GOT3 (cell line): ENCODE measurements around the gene ADAM19.
"Not testable (repeated sequence)": the region's sequence is repeated elsewhere in the genome, so short reads cannot be mapped to it uniquely, and the experiment has no call there.

ENCODE experiments used
- DNase-seq: peaks from one replicate; lab custom pipeline; 2025; ENCODE audit warnings: mixed read lengths; lab: John Stamatoyannopoulos, UW

Gene ADAM19

DNA sequence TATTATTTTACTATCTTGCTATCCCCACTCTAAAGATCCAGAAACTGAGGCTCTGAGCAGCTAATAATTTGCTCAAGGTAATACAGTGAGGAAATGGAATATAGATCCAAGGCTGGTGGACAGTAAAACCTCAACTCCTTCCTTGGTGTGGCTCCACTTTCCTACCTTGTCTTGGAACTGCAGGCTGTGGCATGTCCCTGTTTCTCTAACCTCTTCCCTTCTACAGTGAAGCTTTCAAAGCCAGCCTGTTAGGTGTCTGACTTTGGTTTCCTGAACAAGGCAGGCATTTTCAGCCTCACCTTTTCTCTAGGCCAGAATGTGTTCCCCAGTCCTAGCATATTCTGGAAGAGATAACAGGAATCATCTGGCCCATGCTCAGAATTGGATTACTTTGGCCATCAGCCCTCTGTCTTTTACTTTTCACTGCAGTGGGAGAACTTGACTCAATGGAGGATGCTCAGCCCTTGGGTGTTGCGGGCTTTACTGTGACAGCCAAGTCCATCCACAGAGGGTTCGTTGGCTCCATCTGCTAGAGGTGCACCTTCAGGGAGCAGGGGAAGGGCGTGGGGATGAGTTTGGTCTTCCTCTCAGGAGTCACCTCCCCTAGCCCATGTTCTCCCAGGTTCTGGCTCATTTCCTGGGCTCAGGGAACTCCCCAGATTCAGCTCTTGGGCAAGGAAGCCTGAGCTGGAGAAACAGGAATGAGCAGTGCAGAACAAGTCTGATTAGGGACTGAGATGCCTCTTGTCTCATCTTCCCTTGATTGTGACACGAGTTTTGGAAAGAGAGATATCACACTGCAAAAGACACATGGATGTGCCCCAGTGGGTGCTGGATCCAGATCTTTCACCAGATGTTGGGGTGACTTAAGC, 114.4 kb downstream of the ADAM19 start:
- DNase-seq: no peak

DNA sequence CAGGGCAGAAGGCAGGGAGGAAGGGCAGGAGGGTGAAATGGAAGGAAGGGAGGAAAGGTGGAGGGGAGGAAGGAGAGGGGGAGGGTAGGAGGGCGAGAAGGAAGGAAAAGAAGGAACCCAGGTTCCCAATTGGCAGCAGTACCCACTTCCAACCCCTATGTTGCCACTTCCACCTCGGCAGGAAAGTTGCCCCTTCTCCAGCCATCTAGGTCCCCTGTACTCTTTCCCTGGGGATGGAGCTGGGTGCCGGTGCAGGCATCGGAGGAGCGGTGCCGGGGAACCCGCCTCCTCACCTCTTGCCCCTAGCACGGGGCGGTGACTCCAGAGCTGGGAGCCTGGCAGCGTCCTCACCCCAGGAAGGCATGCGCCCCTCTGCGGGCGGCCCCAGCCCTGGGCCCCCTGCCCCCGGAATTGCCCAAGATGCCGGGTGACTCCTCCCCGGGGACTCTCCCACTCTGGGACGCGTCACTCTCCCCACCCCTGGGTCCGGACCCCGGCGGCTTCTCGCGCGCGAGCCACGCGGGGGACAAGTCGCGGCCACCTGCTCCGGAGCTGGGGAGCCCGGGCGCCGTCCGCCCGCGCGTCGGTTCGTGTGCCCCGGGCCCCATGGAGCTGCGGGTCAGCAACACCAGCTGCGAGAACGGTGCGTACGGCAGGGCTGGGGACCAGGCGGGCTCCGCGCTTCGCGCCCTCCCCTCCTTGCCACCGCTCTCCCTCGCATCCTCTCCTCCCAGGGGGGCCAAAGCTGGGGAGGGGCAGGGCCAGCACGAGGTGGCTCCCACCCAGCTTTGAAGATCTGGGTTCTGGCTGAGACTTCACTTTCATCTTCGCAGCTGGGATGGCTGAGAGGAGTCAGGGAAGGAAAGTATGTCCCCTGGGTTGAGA, 115.6 kb downstream of the ADAM19 start, which contains the start of gene NIPAL4:
Gene NIPAL4 (plus strand): TSS at position 499 of the 885 bp plus-strand sequence. CDS start 108 bp downstream, at position 607.
- no peak for DNase-seq

DNA sequence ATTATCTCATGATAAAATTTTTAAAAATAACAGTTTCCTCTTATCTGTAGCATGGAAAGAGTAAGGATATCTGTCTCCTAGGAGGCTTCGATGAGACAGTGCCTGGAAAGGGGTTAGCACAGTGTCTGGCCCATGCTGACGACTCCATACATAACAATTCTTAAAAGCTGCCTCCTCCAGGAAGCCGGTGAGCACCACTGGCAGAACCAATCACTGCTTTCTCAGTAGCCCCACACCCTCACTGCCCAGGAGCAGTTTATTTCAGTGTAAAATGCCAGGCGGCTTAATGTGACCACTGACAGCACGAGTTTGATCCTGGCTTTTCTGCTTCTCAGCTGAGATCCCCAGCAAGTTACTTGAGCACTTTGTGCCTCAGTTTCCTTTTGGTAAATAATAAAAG, 116.7 kb downstream of the ADAM19 start:
- no peak for DNase-seq

DNA sequence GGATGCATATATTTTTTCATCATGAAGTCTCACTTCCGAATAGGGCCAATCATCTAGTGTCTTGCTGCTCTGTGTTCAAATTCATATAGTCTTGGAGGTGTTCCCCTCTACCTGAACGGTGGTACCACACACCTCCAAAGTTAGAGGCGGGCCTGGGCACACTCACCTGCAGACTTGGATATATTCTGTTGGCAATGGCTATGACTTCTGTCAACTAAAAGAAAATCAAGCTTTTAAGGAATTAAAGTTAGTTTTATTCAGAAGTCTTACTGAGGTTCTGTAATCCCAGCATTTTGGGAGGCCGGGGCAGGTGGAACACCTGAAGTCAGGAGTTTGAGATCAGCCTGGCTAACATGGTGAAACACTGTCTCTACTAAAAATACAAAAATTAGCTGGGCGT, 118.2 kb downstream of the ADAM19 start:
- no peak for DNase-seq

DNA sequence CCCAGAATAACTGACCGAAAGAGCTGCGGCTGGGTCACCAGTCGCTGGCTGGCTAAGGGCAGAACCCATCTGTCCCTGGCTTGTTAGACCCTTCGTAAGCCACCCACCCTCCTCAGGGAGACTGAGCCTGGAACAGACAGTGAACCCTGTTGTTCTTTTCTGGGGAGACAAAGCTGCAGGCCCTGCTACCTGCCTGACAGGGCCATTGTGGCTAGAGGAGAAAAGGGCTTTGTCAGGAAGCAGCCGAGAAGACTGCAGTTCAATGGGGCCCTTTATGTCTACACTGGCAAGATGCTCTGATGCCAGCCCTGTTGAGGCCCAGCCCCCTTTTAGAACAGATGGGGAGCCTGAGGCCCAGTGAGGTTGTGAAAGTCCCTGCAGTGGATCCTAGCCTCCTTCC, 119.3 kb downstream of the ADAM19 start:
- no peak for DNase-seq

DNA sequence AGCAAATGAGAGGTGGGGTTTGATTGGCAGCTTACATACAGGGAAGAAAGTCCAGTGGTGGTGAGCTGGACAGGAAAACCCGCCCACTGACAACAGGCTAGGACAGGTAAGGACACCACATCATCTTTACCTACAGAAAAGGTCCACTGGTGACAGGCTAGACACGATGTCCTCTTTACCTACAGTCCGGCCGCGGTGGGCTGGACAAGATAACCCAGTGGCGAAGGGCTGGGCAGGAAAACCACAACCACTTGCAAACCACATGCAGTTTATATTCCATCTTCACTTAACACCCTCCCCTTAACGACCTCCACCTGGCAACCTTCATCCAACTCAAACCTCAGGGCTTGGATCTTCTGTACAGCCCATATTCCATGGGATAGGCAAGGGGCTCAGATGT, 120.5 kb downstream of the ADAM19 start:
- DNase-seq: no peak

DNA sequence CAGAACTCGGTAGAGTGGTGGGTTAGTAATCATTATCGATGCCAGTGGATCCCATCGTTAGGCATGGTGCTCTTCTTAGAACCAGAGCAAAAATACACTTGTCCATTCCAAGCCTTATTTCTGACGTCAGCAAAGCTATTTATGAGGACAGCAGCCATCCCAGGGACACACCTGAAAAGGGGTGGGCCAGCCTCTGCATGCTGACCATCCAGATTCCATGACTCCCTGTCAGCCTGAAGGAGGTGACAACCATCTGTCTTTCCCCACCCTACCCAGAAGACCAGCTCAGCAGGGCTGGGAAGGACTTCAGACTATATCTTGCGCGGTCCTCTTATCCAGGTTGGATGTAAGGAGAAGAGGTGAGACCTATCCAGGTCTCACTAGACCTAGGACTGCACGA, 121.3 kb downstream of the ADAM19 start:
- no peak for DNase-seq

DNA sequence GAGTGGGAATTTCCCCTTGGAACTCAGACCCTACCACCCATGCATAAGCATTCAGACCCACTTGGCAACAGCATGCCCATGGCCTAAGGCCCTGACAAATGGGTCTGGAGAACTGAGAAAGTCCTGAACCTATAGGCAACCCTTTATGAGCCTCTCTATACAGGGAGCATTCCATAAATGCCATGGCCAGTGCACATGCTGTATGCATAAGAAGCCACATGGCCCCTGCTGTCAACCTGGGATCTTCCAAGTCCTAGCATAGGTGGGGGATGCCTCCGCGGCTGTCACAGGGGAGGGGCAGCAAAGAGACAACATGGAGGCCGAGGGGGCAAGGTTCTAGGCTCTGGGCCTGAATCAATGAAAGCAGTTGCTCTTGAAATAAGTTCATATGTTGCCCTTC, 123.8 kb downstream of the ADAM19 start:
- no peak for DNase-seq

DNA sequence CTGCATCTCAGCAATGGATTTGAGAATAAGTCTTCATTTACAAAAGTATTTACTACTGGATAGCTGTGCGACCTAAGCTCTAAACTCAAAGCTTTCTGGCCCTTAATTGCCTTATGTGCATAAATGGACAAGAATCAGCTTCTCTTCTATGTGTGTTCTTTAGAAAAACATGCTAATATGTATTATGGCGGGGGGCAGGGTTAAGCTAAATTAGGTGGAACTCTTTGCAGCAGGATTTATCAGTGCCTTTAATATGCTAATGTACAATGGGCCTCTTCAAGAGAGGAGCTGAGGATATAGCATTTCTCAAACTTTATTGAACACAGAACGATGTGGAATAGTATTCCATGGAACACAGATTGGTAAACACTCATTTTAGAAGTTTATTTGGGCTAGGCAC, 125.6 kb downstream of the ADAM19 start:
- no peak for DNase-seq

DNA sequence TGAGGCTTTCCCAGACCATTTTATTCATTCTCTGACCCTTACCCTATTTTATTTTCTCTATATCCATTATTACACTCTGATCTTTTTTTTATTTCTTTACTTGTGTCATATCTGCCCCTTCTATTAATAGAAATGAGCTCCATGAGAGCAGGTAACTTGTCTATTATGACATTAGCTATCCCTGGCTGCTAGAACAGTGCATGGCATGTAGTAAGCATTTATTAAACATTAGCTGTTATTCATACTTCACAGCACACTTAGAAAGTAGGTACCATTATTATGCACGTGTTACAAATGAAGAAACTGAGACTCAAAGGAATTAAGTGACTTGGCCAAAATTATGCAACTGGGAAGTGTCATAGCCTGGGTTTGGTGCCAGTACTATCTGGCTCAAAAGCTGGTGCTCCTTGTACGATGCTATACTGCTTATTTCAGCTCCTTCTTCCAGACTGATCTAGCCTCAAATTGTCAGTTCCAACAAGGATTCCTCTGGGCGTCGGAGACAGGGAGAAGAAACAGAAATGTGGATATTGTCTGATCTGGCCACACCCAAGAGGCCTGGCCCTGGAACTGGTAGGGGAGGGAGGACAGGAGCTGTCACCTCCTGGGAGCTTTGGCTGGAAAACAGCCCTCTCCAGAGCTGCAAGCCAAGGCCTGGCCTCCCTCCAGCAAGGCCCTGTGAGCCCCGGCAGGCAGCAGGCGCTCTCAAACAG, 126.4 kb downstream of the ADAM19 start:
- no peak for DNase-seq

DNA sequence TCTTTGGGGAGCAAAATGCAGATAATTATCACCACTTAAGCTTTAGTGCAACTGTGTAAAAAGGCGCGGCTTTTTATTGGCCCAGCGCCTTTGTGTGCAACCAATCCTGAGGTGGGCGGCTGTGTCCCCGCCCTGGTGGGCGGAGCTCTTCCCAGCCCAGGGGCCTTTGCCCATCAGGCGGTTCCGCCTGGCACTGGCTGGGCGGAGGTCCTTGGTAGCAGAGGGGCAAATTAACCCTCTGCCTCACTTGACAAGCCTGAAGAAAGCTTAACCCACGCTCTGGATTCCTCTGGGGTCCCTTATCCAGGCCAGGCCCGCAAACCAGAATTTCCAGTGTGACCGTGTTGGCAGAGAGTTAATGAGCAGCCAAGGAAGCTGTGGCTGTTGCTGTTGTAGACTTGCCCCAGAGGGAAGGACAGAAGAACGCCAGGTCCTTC, 128.4 kb downstream of the ADAM19 start:
- DNase-seq: no peak

DNA sequence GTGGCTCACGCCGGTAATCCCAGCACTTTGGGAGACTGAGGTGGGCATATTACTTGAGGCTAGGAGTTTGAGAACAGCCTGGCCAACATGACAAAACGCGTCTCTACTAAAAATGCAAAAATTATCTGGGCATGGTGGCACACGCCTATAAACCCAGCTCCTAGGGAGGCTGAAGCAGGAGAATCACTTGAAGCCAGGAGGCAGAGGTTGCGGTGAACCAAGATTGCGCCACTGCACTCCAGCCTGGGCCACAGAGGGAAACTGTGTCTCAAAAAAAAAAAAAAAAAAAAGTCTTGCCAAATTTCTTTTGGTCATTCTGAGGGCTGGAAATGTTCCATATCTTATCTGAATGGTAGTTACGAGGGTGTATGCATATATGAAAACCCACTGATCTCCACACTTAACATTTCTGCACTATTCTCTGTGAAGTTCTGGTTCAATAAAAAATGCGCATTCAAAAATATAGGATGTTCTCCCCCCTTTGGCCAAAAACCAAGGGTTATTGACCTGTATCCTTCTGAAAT, 129.1 kb downstream of the ADAM19 start:
- DNase-seq: no peak

DNA sequence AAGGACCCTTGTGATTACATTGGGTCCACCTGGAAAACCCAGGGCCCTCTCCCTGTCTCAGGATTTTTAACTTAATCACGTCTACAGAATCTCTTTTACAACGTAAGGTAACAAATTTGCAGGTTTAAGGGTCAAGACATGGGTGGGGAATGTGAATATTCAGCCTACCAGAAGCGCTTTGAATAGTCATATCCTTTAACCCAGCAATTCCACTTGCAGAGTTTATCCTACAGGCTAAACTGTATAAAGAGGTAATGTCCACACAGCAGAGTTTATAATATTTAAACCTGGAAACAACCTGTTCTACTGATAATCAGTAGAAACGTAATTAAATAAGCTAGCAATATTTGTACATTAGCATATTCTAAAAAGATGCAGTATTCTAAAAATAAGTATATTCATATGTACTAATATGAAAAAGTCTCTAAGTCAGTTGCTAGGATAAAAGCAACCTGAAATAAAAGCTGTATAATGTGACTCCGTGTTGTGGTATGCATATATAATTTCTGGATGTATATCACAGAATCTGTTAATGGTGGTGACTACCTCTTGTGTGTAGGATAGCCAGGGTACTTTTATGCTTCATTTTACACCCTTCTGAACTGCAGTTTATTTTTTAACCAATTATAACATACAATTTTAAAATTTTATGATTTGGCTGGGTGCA, 129.7 kb downstream of the ADAM19 start:
- DNase-seq: no peak

DNA sequence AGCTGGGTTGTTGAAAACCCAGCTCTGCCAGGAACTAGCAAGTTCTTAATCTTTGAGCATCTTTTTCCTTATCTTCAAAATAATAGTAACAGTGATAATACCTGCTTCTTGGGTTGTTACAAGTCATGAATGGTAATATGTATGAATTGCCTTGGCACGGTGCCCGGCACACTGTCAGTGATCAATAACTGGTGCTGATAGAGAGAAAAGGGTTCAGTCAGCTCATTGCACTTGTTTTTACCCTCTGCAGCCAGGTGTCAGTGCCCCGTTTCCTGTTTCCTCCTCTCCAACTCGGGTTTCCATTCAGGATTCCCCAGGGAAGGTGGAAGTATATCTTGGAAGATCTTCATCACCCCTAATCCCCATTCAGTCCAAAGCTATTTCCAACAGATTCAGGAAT, 131.4 kb downstream of the ADAM19 start:
- DNase-seq: no peak

DNA sequence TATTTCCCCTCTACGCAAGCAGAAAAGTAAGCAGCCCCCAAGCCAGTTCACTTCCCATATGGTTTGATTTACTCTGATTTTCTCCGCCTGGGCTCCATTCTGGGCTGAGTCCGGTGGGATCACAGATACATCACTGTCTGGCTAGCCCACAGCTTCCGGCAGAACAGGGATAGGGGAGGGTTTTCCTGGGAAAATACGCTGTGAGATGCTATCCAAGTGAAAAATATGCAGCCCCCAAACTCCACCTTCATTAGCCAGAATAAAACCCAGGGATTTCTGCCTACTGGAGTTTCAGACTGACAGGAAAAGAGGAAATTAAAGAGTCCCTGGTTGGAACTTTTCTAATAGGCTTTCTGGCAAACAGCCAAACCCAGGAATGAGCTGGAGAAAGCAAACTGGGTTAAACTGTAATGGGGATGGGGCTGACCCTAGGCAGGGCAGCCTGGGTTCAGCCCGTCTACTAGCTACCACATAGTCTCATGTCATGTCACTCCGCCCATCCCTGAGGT, 132.5 kb downstream of the ADAM19 start:
- DNase-seq: no peak

DNA sequence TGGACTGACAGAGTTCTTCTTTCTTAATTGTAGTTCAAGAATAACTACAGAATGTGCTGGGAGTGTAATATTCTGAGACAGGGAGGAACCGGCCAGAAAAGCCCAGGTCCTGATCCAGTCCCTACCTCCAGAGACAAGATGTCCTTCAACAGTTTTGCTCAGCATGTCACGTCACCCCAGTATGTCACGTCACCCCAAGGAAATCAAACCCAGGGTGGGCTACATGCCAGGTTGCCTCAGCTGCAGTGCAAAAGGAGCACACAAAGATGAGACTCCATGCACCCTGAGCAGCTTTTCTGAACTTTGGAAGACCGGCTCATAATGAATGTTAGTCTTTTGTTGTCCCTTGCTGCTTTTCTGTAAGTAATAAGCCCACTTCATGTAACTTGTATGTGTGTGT, 141.5 kb downstream of the ADAM19 start:
- DNase-seq: no peak

DNA sequence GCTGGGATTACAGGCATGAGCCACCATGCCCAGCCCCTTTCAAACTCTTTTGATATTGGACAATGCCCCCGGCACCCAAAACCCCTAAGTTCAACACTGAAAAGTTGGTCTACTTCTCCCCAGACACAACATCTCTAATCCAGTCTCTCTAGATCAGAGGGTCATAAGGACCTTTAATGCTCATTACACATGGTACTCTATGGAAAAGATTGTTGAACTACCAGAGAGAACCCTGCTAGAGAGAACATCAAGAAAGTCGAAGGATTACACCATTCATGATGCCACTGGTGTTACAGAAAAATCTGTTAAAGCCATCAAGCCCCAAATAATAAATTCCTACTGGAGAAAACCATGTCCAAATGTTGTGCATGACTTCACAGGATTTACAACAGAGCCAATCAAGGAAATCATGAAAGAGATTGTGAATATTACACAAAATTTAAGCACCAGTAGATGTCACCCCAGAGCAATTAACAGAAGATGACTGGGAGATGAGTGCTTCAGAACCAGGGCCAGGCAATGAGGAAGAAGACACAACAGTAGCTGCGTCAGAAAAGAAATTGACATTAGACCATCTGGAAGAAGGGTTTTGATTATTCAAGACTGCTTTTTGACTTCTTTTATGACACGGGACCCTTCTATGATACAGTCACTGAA, 143.9 kb downstream of the ADAM19 start:
- no peak for DNase-seq

DNA sequence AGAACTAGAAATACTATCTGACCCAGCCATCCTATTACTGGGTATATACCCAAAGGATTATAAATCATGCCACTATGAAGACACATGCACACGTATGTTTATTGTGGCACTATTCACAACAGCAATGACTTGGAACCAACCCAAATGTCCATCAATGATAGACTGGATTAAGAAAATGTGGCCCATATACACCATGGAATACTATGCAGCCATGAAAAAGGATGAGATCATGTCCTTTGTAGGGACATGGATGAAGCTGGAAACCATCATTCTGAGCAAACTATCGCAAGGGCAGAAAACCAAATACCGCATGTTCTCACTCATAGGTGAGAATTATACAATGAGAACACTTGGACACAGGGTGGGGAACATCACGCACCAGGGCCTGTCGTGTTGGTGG, 145.7 kb downstream of the ADAM19 start:
- DNase-seq: not testable (repeated sequence)
